Erythroblast (primary cell): ENCODE data around the gene KDM1A.
A peak's percentile ranks its signal among the peaks of the same experiment; 100 is the strongest.
"Not testable (repeated sequence)": the region's sequence is repeated elsewhere in the genome, so short reads cannot be mapped to it uniquely, and the experiment has no call there.

Experiments
- DNase-seq, 2 experiments: peaks; one replicate each; lab custom pipeline; 2025; lab: John Stamatoyannopoulos, UW
- GATA1 ChIP-seq: IDR thresholded peaks from 2 replicates; pipeline ENCODE4 v1.6.1; 2011; ENCODE audit warnings: low read depth, mild to moderate bottlenecking, control low read depth, low read length, moderate library complexity
- POLR2A ChIP-seq: IDR thresholded peaks from 2 replicates; pipeline ENCODE4 v1.6.1; 2011; ENCODE audit warnings: mild to moderate bottlenecking, low read length

Gene KDM1A

DNA sequence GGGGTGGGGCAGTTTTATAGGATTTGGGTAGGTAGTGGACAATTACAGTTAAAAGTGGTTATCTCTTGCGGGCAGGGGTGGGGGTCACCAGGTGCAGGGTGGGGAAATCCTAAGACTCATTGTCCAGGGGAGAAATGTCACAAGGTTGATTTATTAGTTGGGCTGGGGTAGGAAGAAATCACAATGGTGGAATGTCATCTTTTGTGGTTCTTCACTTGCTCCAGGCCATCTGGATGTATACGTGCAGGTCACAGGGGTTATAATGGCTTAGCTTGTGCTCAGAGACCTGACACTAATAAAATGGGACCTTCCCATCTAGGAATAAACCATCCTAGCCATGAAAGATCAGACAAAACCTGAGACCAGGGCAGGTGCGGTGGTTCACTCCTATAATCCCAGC, 15.2 kb upstream of the KDM1A start:
- no peak for DNase-seq
- TF ChIP-seq GATA1 (no peak), POLR2A (no peak)

DNA sequence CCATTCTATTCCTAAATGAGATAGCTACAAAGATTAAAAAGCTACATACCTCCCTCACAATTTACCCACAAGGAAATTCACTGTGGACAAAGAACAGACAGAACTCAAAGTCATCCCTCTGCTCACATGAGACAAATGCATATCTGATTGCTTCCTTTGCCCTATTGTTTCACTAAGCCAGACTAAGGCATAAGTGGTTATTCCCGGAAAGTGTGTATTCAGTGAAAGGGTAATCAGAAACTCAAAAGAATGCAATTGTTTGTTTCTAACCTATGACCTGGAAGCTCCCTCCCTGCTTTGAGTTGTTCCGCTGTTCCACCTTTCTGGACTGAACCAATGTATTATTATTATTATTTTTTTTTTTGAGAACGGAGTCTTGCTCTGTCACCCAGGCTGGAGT, 14.5 kb upstream of the KDM1A start:
- not testable (repeated sequence) for DNase-seq

DNA sequence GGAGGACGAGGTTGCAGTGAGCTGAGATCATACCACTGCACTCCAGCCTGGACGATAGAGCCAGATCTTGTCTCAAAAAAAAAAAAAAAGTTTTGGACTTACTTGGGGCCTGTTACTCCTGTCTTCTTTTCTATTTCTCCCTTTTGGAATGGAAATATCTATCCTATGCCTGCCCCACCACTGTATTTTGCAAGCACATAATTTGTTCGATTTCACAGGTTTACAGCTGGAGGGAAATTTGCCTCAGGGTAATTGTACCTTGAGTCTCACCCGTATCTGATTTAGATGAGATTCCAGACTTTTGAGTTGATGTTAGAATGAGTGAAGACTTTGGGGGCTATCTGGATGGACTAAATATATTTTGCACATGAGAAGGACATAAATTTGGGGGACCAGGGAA, 12.2 kb upstream of the KDM1A start:
- TF ChIP-seq POLR2A (no peak), GATA1 (no peak)
- DNase-seq = no peak

GRCh38 chr1:23008901-23009300, 10.4 kb upstream of the KDM1A start:
- TF ChIP-seq GATA1 (no peak), POLR2A (no peak)
- no peak for DNase-seq

- DNase-seq = not testable (repeated sequence)
Measured at GRCh38 chr1:23010025-23010424, 9.2 kb upstream of the KDM1A start.

GRCh38 chr1:23013657-23014056, 5.6 kb upstream of the KDM1A start:
- no peak for DNase-seq
- TF ChIP-seq POLR2A (no peak), GATA1 (no peak)

DNA sequence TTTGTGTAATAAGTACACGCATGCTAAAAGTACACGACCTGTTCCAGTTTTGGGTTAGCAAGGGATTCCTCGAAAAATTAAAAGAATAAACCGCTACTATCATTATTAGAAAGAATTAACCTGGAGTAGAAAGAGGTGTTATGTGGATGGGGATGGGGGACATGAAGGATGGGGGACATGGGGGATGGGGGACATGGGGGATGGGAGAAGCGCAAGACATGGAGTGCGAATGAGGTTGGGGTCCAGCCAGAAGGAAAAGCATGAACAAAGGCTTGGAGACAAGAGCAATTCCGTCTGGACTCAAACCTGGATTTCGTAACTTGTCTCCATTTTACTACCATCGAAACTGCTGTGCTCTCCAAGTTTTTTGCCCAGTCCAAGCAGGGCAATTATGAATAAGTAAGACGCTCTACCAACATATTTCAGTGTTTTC, 591 bp upstream of the KDM1A start:
- TF ChIP-seq GATA1 = no peak
- DNase-seq = no peak

DNA sequence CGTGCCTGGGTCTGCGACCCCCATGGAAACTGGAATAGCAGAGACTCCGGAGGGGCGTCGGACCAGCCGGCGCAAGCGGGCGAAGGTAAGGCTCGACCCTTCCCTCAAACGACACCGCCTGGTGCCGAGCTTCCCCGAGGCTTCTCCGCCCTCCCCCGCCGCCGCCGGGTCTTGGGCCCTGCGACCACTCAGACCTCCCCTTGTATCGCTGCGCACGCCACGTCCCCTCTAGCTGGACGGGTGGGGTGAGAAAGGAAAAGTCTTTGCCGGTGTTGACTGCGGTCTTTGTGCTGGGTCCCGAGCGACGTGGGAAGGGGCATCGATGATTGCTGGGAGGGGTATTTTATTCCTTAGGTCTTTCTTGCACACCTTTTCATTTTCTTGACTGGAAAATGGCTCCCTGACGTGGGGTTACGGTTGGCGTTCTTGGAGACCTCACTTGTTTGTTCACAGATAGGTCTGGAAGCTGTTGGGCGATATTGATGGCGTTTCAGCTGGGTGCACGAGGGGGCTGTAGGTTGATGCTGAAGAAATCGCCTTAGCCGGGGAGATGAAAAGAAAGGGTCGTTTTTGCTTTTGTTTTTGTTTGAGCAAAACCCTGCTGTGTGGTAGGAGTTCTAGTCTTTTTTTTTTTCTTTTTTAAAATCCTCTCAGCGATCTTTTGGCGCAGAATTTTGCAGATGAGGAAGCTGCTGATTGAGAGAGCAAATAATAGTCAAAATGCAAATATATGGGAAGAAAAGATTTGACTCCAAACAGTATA, 776 bp downstream of the KDM1A start:
- peak; percentile 74 to 79 for DNase-seq
- TF ChIP-seq GATA1 (no peak), POLR2A (no peak)

- TF ChIP-seq GATA1 (no peak), POLR2A (no peak)
- DNase-seq = peak in 1 of 2 experiments; percentile 34
Measured at GRCh38 chr1:23020706-23021405, 1.6 kb downstream of the KDM1A start.

GRCh38 chr1:23021834-23022233, 2.6 kb downstream of the KDM1A start:
- DNase-seq = no peak
- no peak for TF ChIP-seq POLR2A
- TF ChIP-seq GATA1 = no peak

- TF ChIP-seq GATA1 = no peak
- TF ChIP-seq POLR2A = no peak
- no peak for DNase-seq
Measured at GRCh38 chr1:23023174-23023845, 4.0 kb downstream of the KDM1A start.

GRCh38 chr1:23026568-23026967, 7.3 kb downstream of the KDM1A start:
- TF ChIP-seq GATA1 (no peak), POLR2A (no peak)
- DNase-seq = no peak

- DNase-seq = no peak
- no peak for TF ChIP-seq POLR2A
- TF ChIP-seq GATA1 = no peak
Measured at GRCh38 chr1:23027352-23027907, 8.2 kb downstream of the KDM1A start.

GRCh38 chr1:23029337-23029736, 10.1 kb downstream of the KDM1A start:
- DNase-seq = no peak
- no peak for TF ChIP-seq POLR2A
- TF ChIP-seq GATA1 = no peak
